Hematopoietic multipotent progenitor cell treated with erythropoietin and hydrocortisone succinate and interleukin-3 and kit ligand, for 6 days (in vitro differentiated cells): ENCODE measurements around the gene CELF2.
"Not testable (repeated sequence)": the region's sequence is repeated elsewhere in the genome, so short reads cannot be mapped to it uniquely, and the experiment has no call there.

Experiments used
- DNase-seq: peaks from one replicate; pipeline ENCODE4 v3.0.0-alpha.2; 2015

The CELF2 gene

DNA sequence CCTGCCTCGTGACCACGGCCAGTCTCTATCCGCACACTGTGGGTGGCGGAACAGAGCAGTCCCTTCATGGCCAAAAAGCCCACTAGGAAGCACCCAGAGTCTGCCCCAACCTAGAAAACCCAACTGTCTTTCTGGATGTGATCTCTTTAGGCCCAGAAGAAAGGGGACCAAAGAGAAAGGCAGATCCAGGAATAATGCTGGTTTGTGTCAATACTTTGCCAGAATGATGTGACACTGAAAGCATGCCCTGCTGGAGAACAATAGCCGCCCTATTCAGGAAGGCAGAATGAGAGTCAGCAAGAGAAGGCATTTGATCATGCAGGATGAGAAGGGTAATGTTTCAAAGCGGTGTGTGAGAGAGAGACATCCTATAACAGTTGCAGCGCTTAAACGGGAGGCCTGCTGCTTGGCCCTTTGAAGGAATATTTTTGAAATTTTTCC, 319.1 kb downstream of the CELF2 start:
- DNase-seq, result no peak

DNA sequence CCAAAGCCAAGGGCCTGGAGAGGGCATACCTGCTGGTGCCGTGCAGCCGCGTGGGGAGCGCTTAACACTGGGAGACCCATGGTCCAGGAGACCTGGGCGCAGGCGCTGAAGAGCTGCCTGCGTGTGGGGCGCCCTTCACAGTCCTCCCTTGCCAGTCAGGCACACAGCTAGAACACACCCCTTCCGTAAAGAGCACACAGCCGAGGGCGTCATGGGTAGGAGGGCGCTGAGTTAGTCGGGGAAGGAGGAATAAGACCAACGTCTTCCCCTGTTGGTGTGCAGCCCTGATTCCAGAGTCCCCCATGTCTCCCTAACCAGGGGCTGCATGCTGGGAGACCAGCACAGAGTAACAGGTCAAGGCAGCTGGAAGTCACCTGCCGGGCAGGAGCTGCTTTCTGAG, 319.8 kb downstream of the CELF2 start:
- peak; percentile 52 for DNase-seq

DNA sequence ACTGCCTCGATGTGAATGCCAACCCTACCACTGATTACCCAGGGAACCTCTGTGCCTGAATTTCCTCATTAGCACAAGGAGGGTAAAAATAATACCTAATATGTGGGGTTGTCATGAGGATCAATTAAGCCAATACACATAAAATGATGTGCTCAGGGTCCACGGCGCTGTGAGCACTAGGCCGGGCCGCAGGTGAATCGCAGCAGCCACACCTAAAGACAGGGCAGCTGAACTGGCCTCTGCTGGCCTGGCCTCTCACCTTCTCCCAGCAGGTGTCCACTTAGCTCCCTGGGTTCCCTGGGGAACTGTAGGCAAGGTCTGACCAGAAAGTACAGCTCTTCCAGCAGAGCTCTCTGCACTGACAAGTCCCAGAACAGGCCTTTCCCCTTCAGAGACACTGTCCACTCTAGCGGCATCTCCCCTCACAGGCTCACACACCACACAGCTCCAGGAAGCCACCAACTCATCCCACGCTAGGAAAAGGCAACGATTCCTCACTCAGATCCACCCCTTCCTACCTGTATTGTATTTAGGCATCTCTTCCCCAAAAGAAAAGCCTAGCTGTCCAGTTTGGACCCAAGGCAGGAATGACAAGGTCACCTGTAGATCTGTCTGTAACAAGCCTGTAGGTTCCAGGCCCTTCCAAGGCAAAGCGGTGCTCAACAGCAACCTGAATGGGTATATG, 320.6 kb downstream of the CELF2 start:
- DNase-seq, result no peak

DNA sequence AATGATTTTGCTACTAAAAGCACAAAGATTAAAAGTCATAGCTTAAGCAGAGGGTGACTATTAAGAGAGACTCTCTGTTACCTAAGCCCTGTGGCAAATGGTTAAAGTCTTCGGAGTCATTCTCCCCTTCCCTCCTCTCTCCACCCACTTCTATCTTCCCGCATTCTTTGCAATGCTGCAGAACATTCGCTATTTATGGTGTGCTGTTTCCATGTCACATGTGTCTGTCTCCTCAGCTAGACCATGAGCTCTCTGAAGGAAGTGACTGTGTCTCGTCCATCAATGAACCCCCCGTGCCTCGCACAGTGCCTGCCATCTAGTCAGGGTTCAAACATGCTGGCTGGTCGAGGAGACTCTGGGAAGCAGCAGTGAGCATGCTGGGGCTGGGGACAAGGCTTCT, 321.3 kb downstream of the CELF2 start:
- DNase-seq, result no peak

DNA sequence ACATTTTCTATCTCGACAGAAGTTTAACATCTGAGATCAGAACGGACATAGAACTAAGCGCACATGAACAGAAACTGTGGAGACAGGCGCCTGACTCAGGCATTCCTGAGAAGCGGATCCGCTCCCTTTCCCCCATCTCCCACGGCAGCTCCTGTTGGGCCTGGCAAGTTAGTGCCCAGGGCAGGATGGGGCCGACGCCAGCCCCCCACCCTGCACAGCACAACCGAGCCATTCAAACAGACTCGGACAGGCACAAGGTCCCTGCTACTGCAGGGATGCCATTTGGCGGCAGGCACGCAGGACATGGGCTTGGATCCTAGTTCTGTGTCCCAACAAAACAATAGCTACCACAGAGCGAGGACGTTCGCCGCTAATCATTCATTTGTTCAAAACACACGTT, 322.0 kb downstream of the CELF2 start:
- no peak for DNase-seq

DNA sequence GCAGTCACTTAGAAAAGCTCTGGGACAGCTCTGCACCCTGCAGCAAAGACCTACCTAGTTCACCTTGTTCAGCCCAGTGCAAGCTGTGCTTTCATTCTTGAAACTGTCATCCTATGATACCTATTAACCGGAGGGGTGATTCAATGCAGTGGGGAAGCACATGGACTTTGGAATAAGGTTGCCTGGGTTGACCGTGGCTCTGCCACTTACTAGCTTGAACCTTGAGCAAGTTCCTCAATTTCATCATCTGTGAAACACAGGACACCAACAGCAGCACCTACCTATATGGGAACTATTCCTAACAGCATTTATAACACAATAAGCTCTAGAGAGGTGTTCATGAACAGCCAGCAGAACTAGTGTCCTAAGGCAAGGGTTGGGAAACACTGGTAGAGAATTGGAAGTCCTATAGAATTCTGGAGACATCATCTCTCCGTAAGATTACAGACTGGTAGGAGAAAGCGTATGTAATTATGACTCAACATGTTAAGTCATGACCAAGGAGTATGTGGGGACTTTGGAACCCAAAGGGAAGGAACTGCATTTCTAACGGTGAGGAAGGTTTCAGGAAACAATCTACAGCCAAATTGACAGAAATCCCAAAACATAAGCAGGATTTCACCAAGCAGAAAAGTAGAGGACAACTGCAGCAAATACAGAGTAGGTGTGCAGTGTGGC, 323.8 kb downstream of the CELF2 start:
- DNase-seq, result no peak

DNA sequence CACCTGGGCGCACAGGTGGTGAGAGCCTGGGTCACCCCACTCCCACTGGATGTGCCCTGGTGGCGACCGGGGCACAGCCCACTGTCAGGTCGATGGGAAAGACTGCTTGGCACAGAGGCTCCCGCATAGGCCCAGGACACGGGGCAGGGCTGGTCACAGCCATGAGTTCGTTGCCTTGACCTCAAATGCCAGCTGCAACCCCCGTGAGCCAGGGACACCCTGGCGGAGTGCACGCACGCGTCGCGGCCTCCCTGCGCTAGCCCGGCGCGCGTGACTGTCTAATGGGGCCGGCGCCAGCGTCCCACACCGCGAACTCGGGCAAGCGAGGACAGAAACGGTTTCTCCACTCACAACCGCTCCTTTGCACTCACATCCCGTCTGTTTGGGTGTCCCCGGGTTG, 326.4 kb downstream of the CELF2 start:
- no peak for DNase-seq

DNA sequence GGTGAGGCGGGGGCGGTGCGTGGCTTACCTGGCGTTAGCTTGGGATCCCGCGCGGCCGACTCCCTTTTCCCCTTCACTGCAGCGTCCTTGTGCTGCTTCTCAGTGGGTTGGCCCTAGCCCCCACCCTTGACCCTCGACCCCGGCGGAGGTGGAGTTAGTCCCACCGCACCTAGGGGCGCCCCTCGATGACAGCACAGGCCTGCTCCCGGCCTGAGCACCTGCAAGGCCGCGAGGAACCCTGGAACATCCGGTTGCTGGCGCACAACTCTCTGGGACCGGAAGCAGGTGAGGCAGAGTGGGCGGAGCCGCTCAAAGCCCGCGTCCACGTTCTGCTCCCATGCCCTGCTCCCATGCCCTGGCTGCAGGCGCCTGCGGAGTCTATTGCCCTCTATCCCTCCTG, 326.9 kb downstream of the CELF2 start:
- no peak for DNase-seq

DNA sequence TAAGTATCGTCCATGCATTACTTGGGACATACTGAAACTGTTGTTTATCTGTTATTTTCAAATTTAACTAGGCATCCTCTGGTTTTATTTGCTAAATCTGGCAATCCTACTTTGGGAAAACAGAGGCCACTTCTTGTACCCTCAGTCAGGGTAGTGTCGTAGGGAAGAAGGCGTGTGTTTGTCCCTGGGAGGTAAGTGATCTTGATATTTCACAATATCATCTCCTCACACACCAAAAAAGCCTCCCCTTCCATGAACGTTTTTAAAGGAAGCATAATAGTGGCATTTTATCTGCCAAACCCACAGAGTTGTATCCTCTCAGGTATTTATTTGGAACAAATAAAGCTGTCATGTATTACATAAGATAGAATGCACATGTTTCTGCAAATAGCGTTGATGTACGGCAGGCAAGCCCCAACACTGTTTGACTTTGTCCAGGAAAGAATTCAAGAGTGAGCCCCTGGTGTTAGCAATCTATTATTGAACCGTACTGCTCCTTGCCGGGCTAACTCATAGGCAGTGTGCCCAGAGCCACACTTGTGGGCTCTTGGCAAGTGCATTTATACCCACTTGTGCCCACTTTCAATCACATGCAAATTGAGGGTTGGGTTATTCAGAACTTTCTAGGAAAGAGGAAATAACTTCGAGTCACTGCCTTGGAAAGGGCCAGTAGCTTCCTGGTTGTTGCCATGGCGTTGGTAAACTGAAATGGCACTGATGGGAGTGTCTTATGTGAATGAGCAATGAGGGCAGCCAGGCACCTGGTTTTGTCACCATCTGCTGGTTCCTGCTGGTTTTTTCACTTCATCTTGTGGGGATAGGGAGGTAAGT, 327.8 kb downstream of the CELF2 start:
- DNase-seq, result peak; percentile 83

DNA sequence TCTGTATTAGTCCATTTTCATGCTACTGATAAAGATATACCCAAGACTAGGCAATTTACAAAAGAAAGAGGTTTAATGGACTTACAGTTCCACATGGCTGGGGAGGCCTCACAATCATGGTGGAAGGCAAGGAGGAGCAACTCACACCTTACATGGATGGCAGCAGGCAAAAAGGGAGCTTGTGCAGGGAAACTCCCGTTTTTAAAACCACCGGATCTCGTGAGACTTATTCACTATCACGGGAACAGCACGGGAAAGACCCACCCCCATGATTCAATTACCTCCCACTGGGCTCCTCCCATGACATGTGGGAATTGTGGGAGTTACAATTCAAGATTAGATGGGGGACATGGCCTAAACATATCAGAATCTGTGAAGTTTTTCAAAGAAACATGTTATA, 329.9 kb downstream of the CELF2 start:
- not testable (repeated sequence) for DNase-seq

DNA sequence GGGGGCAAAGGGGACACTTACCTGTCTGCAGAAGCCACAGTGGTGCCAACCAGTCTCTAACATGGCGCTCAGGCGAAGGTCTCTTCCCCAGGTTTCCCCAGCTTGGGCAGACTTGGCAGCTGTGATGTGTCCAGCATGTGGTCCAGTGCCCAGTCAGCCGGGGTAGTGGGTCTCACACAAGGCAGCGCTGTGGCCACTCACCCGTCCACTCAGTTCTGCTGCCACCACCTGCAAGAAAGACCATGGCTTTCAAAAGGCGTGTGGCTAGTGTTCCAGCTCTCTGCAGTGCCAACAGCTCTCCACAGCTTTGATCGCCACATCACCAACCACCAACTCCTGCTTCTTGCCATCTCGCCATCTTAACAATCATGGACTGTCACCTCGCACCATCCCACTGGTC, 334.1 kb downstream of the CELF2 start:
- no peak for DNase-seq

DNA sequence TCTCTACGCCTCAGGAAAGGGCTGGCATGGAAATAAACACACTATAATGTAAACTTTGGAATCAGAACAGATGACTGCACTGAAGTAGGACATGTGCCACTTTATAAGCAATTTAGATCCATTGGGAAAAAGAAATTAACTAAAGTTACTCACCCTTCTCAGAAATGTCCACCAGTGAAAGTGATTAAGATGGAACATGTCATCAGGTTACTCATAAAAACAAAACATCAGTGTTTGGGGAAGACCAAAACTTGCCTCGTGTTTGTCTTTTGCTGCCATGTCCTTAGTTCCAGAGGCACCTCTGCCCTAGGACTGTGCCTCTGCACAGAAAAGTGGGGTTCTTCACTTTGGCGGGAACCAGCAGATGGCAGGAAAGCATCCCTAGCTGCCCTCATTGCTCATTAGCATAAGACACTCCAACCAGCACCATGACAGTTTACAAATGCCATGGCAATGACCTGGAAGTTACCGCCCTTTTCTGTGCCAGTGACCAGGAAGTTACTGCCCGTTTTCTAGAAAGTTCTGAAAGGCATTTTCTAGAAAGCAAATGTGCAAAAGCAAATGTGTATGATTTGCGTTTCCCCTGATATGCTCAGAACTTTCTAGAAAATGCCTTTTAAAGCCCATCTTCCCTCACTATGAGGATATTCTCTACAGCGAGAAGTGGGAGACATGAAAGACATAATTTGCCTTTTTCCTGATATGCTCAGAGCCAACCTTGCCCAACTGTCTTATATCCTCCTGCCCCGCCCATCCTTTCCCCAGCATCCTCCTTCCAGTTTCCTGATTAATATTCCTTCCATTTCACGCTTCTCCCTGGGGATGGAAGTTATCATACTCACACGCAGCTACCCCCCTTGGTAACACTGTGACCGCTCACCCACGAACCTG, 335.6 kb downstream of the CELF2 start:
- no peak for DNase-seq

DNA sequence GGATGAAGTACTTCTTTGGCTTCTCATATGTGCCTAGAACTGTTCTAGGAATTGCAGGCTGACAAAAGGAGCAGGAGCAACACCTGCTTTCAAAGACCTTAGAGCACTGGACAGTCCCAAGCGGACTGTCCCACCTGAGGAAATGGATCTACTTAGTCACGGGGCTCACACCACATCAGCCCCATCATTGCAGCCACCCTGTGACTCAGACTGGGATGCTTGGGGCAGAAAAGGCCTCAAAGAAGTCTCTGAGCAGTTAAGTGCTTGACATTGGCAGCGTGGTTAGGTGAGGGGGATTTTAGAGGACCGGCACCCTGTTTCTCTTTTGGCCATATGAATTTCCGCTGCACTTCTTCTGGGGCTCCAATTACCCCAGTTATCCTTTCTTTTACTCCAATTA, 337.2 kb downstream of the CELF2 start:
- DNase-seq, result no peak

DNA sequence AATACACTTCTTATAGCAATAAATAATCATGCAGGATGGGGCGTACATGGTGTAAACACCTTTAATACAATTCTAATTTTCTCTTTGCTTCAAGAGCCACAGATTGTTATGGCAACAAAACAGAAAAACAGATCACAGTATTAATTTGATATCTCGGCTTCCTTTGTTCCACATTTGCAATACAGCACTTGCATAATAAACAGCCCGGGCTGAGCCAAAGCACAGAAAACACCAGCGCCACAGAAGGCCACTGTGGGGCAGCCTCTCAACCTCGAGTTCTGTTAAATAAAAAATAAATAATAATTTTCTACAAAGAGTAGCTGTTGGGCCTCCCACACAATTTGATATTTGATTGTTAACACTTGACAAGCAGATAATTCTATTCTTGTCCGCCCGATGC, 337.9 kb downstream of the CELF2 start:
- peak; percentile 28 for DNase-seq

DNA sequence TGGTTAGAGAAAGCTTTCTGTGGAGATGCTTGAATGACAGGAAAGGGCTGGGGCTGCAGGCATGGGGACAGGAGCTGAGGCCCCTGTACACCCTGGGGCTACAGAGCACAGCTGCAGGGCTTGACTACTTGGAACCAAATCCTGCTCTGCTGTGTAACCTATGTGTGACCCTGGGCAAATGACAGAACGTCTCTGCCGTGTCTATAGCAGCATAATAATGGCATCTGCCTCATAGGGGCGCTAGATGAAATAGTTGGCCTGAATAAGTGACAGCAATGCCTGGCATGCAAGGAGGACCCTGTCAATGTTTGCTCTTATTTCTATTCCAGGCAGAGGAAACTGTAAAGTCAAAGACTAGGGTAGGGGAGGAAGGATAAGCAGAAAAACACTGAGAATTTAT, 339.8 kb downstream of the CELF2 start:
- DNase-seq, result no peak

DNA sequence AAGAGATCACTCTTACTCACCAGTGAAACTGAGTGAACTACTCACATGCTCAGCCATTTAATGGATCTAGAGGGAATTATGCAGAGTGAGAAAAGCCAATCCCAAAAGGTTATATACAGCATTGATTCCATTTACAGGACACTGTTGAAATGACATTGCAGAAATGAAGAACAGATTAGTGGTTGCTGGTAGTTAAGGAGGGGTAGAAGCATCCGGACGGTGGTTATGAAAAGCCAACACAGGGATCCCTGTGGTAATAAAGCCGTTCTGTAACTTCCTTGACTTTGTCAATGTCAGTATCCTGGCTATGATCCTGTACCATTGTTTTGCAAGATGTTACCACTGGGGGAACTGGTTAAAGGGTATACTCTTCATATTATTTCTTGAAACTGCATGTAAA, 340.3 kb downstream of the CELF2 start:
- peak; percentile 49 for DNase-seq

DNA sequence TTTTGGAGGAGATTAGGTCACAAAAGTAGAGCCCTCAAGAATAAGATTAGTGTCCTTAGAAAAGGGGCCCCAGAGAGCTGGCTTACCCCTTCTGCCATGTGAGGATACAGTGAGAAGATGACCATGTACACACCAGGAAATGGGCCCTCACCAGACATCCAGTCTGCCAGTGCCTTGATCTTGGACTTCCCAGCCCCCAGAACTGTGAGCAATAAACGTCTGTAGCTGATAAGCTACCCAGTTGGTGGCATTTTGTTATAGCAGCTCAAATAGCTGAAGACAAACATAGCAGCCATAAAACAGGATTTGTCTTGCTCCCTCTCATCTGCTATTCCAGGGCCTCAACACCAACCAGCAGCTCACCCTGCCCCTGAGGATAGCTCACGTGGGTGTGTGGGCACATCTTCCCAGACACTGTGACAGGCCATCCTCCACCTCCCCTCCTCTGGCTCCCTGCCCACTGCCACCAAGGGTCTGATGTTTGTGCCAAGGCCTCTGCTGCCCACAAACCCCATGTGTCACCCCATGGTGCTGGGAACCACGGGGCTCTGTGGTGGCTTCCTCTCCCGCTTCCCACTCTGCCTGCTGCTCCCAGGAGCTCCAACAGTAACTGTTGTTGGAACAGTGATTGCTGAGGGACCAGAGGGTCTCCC, 341.4 kb downstream of the CELF2 start:
- DNase-seq, result no peak

DNA sequence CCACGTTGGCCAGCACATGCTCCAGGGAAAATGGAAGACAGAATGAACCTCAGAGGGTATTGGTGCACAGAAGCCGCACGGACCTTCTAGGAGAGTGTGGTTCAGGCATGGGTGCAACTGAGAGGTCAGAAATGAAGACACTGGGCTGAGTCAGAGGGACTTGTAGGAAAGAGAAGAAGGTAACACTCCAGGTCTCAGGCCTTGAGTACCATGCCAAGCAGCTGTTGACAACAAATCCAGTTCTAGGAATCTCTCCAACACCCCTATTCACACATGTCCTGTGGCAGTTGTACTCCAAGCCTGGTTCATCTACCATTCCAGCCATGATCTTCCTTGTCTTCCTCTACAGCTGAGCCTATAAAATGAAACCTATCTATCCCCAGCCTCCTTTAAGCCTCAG, 342.2 kb downstream of the CELF2 start:
- DNase-seq, result no peak

DNA sequence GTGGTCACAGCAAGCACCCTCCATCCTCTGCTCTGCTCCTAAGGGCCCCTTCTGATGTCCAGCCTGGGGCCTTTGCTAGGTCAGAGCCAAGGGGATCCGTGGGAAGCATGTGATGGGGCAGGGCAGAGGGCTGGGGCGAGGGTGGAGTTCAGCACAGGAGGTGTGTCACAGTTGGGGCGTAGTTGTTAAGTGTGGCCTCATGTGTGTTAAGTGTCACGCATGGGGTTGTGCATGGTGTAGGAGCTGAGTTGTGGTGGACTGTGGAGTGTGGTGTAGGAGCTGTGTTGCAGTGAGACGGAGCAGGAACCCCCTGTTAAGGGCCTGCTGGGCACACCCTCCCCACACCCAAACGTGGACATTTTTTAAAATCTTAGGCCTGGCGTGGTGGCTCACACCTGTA, 345.8 kb downstream of the CELF2 start:
- DNase-seq, result no peak

DNA sequence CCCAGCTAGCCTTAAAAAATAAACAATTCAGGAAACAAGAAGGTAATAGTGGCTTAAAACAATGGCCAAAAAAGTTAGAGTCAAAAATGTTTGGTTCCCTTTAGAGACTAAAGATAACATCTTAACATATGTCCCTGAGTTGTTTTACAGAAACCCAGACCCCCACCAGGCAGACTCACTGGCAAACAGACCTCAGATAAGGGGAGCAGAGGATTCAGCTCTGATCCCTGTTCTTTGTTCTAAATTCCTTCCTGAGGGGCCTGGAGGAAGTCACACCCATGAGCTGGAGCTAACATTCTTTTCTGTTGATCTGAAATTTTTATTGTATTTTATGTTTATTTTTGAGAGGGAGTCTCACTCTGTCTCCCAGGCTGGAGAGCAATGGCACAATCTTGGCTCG, 346.6 kb downstream of the CELF2 start:
- no peak for DNase-seq

DNA sequence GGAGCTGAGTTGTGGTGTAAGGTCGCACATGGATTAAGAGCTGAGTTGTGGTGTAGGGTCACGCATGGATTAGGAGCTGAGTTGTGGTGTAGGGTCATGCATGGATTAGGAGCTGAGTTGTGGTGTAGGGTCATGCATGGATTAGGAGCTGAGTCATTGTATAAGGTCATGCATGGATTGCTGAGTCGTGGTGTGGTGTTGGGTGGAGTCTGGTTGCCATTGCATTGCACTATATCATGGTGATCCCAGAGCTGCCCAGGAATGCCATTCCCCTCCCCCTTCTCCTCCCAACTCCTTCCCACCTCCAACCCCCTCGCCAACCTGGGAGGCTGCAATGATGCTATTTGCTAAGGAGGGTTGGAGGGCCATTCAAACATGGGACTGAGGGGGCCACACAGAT, 349.2 kb downstream of the CELF2 start:
- peak; percentile 46 for DNase-seq

DNA sequence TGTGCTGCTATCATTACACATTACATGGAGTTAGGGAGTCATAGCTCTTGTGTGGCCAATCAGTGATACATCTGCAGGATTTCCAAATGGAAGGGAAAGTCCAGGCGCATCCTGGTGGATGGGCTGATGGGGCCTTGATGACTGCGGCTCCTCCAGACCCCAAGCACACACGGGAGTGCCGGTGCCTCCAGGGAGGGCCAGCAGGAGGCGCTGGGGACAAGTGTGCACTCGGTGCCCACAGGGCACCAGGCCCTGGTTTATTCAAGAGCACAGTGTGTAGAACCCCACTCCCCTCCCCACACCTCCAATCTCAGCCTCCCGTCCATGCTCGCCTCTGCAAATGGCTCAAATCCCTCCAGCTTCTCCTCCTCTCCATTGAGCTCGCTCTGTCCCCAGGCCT, 349.8 kb downstream of the CELF2 start:
- no peak for DNase-seq
